Activated CD4-positive, alpha-beta T cell treated with anti-CD3 and anti-CD28 coated beads, Interleukin-2, amount 50 U/mL, for 4 hours (primary cell): ENCODE measurements around the gene EIF4E.
"Not testable (repeated sequence)": the region's sequence is repeated elsewhere in the genome, so short reads cannot be mapped to it uniquely, and the experiment has no call there.

Experiments
- DNase-seq, 2 experiments: peaks; one replicate each; pipeline ENCODE4 v3.0.0-alpha.2; 2020

EIF4E gene

GRCh38 chr4:98928505-98929340 is at the start of gene EIF4E:
EIF4E (minus strand) TSS chr4:98929133; CDS start chr4:98929112, 21 bp downstream.
- DNase-seq = peak; percentile 94 to 96

GRCh38 chr4:98977557-98977956 is 48.6 kb upstream of the EIF4E start:
- DNase-seq = no peak

GRCh38 chr4:98976716-98977115 is 47.8 kb upstream of the EIF4E start:
- no peak for DNase-seq

- DNase-seq = no peak
Measured at GRCh38 chr4:98969878-98970785, 41.2 kb upstream of the EIF4E start.

GRCh38 chr4:98967786-98968329 is 38.9 kb upstream of the EIF4E start:
- no peak for DNase-seq

- DNase-seq = no peak
Measured at GRCh38 chr4:98966926-98967325, 38.0 kb upstream of the EIF4E start.

- no peak for DNase-seq
Measured at GRCh38 chr4:98963538-98964433, 34.9 kb upstream of the EIF4E start.

- no peak for DNase-seq
Measured at GRCh38 chr4:98961770-98962169, 32.8 kb upstream of the EIF4E start.

GRCh38 chr4:98959411-98959810 is 30.5 kb upstream of the EIF4E start:
- no peak for DNase-seq

- no peak for DNase-seq
Measured at GRCh38 chr4:98958065-98958464, 29.1 kb upstream of the EIF4E start.

- no peak for DNase-seq
Measured at GRCh38 chr4:98955229-98955628, 26.3 kb upstream of the EIF4E start.

- no peak for DNase-seq
Measured at GRCh38 chr4:98951710-98952109, 22.8 kb upstream of the EIF4E start.

GRCh38 chr4:98950925-98951324 is 22.0 kb upstream of the EIF4E start:
- no peak for DNase-seq

- DNase-seq = no peak
Measured at GRCh38 chr4:98946359-98946758, 17.4 kb upstream of the EIF4E start.

- DNase-seq = no peak
Measured at GRCh38 chr4:98945297-98945850, 16.4 kb upstream of the EIF4E start.

- no peak for DNase-seq
Measured at GRCh38 chr4:98939892-98940298, 11.0 kb upstream of the EIF4E start.

GRCh38 chr4:98939438-98939837 is 10.5 kb upstream of the EIF4E start:
- DNase-seq = no peak

GRCh38 chr4:98937986-98938720 is 9.2 kb upstream of the EIF4E start:
- DNase-seq = no peak

- no peak for DNase-seq
Measured at GRCh38 chr4:98935633-98936032, 6.7 kb upstream of the EIF4E start.

GRCh38 chr4:98934851-98935250 is 5.9 kb upstream of the EIF4E start:
- not testable (repeated sequence) for DNase-seq

- no peak for DNase-seq
Measured at GRCh38 chr4:98932539-98932938, 3.6 kb upstream of the EIF4E start.
